Measurements from ENCODE around the gene ATP6V0E2. TPM values are rescaled to one million over a fixed set of nuclear protein-coding genes. Genes with fewer than 3 reads are reported as not detected.

The ATP6V0E2 gene
- total RNA-seq, 1 experiment from 2014 or later = 50.1 TPM

DNA sequence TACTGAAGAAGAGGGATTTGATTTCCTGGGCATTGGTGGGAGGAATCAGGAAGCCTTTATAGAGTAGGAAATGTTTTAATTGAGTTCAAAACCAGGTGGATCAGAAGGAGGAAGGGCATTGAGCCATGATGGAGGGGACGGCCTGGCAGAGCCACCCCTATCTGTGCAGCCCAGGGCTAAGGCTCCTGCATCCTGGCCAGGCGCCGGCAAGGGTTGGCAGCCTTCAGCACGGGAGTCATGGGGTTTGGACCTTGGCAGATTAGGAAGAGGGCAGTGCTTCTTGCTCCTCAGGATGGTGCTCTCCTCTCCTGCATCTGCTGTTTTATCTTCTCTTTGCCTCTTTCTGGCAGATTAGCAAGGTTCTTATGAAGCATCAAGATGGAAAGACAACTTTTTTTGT is 23.1 kb upstream of the ATP6V0E2 start:
- Histone ChIP-seq H3K27me3 (replicated peaks; ENCODE audit: insufficient read depth, low read depth, low read length, poor library complexity) (no peaks in the 10 kb centered on the region), H3K9me3 (ENCODE audit: low read depth, low read length, poor library complexity, severe bottlenecking) (no peaks in the 10 kb centered on the region), H3K36me3 (ENCODE audit: insufficient read depth, low read length, poor library complexity, severe bottlenecking) (no peaks in the 10 kb centered on the region), H3K4me3 (ENCODE audit: low read depth, low read length, poor library complexity, severe bottlenecking) (no peak overlapping the region), H3K27ac (ENCODE audit: low read depth, low read length, poor library complexity, severe bottlenecking) (no peak overlapping the region), H3K4me1 (ENCODE audit: insufficient read depth, low read length, poor library complexity, severe bottlenecking) (peaks cover 19% of the 10 kb centered on the region)
- no peak for TF ChIP-seq EZH2 (IDR thresholded peaks at IDR 0.05; ENCODE audit: borderline replicate concordance, low read depth, low read length, poor library complexity, severe bottlenecking)
- TF ChIP-seq, protein P1, sequence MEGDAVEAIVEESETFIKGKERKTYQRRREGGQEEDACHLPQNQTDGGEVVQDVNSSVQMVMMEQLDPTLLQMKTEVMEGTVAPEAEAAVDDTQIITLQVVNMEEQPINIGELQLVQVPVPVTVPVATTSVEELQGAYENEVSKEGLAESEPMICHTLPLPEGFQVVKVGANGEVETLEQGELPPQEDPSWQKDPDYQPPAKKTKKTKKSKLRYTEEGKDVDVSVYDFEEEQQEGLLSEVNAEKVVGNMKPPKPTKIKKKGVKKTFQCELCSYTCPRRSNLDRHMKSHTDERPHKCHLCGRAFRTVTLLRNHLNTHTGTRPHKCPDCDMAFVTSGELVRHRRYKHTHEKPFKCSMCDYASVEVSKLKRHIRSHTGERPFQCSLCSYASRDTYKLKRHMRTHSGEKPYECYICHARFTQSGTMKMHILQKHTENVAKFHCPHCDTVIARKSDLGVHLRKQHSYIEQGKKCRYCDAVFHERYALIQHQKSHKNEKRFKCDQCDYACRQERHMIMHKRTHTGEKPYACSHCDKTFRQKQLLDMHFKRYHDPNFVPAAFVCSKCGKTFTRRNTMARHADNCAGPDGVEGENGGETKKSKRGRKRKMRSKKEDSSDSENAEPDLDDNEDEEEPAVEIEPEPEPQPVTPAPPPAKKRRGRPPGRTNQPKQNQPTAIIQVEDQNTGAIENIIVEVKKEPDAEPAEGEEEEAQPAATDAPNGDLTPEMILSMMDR (conservative IDR thresholded peaks at IDR 0.05; ENCODE audit: low read depth, low read length) = no peak
- no peak for DNase-seq (ENCODE audit: low spot score)
- intact Hi-C loops (cut with micrococcal nuclease; ENCODE audit: unreplicated experiment) = no loop called here
- BruUV-seq (replicated peaks) = no TSS peak
- POLR2A ChIA-PET (ENCODE audit: low non-redundant PET) = no interaction called here
- CTCF ChIA-PET = no interaction called here

DNA sequence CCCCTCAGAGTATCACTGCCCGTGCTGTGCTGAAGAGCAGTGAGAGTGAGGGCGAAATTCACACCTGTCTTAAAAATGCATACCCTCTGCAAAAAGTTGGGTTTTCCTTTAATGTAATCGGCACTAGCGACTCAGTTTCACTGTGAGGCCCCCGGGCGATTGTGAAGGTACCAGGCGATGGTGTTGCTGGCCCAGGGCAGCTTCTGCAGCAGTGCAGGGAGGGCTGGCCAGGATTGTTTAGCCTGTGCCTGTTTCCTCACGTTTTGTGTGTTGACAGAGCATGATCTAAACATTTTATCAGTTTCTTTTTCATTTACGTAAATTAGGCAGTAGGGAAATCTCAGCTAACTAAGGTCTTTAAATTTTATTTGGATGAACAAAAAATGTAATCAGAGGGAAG is 22.3 kb upstream of the ATP6V0E2 start:
- Histone ChIP-seq H3K27me3 (replicated peaks; ENCODE audit: insufficient read depth, low read depth, low read length, poor library complexity) (no peaks in the 10 kb centered on the region), H3K4me3 (ENCODE audit: low read depth, low read length, poor library complexity, severe bottlenecking) (no peak overlapping the region), H3K9me3 (ENCODE audit: low read depth, low read length, poor library complexity, severe bottlenecking) (no peaks in the 10 kb centered on the region), H3K27ac (ENCODE audit: low read depth, low read length, poor library complexity, severe bottlenecking) (no peak overlapping the region), H3K4me1 (ENCODE audit: insufficient read depth, low read length, poor library complexity, severe bottlenecking) (peaks cover 21% of the 10 kb centered on the region), H3K36me3 (ENCODE audit: insufficient read depth, low read length, poor library complexity, severe bottlenecking) (no peaks in the 10 kb centered on the region)
- intact Hi-C loops (cut with micrococcal nuclease; ENCODE audit: unreplicated experiment) = no loop called here
- TF ChIP-seq EZH2 (IDR thresholded peaks at IDR 0.05; ENCODE audit: borderline replicate concordance, low read depth, low read length, poor library complexity, severe bottlenecking) = no peak
- TF ChIP-seq, protein P1 (conservative IDR thresholded peaks at IDR 0.05; ENCODE audit: low read depth, low read length) = no peak
- DNase-seq (ENCODE audit: low spot score) = no peak
- BruUV-seq (replicated peaks) = no TSS peak
- CTCF ChIA-PET = no interaction called here
- POLR2A ChIA-PET (ENCODE audit: low non-redundant PET) = no interaction called here

DNA sequence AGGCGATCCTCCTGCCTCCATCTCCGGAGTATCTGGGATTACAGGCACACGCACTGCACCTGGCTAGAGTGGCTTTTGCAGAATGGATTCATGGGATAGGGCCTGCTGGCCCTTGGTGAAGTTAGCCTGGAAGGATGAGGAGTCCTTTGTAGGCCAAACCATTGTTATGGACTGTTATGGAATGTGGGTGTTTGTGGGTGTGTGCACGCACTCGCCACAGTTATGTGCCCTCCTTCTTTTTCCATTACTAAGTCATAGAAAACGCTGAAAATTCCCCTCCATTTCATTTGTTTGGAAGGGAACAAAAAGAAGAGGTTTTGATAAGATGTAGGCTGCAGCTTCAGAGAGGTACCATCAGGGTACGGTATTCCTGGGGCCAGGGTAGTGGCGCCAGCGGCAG is 20.6 kb upstream of the ATP6V0E2 start:
- Histone ChIP-seq H3K27ac (ENCODE audit: low read depth, low read length, poor library complexity, severe bottlenecking) (no peak overlapping the region), H3K4me3 (ENCODE audit: low read depth, low read length, poor library complexity, severe bottlenecking) (no peak overlapping the region), H3K9me3 (ENCODE audit: low read depth, low read length, poor library complexity, severe bottlenecking) (no peaks in the 10 kb centered on the region), H3K27me3 (replicated peaks; ENCODE audit: insufficient read depth, low read depth, low read length, poor library complexity) (no peaks in the 10 kb centered on the region), H3K4me1 (ENCODE audit: insufficient read depth, low read length, poor library complexity, severe bottlenecking) (peaks cover 21% of the 10 kb centered on the region), H3K36me3 (ENCODE audit: insufficient read depth, low read length, poor library complexity, severe bottlenecking) (no peaks in the 10 kb centered on the region)
- BruUV-seq (replicated peaks) = no TSS peak
- ChIA-PET POLR2A (ENCODE audit: low non-redundant PET) (no interaction called here), CTCF (no interaction called here)
- no peak for TF ChIP-seq EZH2 (IDR thresholded peaks at IDR 0.05; ENCODE audit: borderline replicate concordance, low read depth, low read length, poor library complexity, severe bottlenecking)
- TF ChIP-seq, protein P1 (conservative IDR thresholded peaks at IDR 0.05; ENCODE audit: low read depth, low read length) = no peak
- DNase-seq (ENCODE audit: low spot score) = no peak
- intact Hi-C loops (cut with micrococcal nuclease; ENCODE audit: unreplicated experiment) = no loop called here

All from A673 (cell line).